Right lobe of liver (tissue), 4 donors: ENCODE data around the gene BICDL1.

ENCODE experiments used
- POLR2A ChIP-seq: fragments of 450-650 bp; IDR thresholded peaks from one replicate; pipeline ENCODE4 v1.6.1; 2017; ENCODE audit warnings: antibody characterized with exemption, mild to moderate bottlenecking
- TF ChIP-seq, protein P1 (sequence below), 4 donors: fragments of 200-600 bp in 3 of 4; fragments of 450-650 bp in 1 of 4; IDR thresholded peaks; one replicate each; pipeline versions ENCODE4 v1.5.1 to v1.8.0; 2016 to 2022; ENCODE audit warnings: antibody characterized with exemption in 4 of 4, mild to moderate bottlenecking in 2 of 4
- donor health status: DM: no; HTN: no; CAD: no.
- donor health status: DM: no; HTN: no; CAD: no.
- donor health status: DM: no; HTN: yes; CAD: no.

DNA sequence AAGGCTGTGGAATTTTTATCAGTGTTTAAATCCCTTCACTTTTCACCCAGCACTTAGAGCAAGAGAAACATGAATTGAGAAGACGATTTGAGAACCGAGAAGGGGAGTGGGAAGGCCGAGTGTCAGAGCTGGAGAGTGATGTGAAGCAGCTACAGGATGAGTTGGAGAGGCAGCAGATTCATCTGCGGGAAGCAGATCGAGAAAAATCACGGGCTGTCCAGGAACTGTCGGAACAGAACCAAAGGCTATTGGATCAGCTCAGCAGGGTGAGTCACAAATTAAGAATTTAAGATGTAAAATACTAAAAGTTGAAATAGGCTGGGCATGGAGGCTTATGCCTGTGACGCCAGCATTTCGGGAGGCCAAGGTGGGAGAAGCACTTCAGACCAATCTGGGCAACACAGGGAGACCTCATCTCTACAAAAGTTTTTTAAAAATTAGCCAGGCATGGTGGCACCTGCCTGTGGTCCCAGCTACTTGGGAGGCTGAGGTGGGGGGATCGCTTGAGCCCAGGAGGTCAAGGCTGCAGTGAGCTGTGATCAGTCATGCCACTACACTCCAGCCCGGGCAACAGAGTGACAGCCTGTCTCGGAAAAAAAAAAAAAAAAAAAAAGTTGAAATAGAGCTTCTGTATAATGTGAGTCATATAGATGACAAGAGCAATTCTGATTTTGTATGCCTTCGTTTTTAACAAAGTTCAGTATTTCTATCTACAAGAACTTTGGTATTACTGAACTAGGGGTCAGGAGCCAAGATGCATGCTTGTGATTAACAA lies 9.6 kb downstream of the BICDL1 start:
- TF ChIP-seq, protein P1, sequence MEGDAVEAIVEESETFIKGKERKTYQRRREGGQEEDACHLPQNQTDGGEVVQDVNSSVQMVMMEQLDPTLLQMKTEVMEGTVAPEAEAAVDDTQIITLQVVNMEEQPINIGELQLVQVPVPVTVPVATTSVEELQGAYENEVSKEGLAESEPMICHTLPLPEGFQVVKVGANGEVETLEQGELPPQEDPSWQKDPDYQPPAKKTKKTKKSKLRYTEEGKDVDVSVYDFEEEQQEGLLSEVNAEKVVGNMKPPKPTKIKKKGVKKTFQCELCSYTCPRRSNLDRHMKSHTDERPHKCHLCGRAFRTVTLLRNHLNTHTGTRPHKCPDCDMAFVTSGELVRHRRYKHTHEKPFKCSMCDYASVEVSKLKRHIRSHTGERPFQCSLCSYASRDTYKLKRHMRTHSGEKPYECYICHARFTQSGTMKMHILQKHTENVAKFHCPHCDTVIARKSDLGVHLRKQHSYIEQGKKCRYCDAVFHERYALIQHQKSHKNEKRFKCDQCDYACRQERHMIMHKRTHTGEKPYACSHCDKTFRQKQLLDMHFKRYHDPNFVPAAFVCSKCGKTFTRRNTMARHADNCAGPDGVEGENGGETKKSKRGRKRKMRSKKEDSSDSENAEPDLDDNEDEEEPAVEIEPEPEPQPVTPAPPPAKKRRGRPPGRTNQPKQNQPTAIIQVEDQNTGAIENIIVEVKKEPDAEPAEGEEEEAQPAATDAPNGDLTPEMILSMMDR (IDR thresholded peaks at IDR 0.05) = no peak
- no peak for TF ChIP-seq POLR2A
